ENCODE results near the gene RIN1.

GRCh38 chr11:66314186-66314501 is 22.1 kb downstream of the RIN1 start:
- no peak for TF ChIP-seq CTCF (IDR thresholded peaks at IDR 0.05; ENCODE audit: low read depth, low read length)
- no peak for TF ChIP-seq POLR2A (IDR thresholded peaks at IDR 0.05; ENCODE audit: extremely low read depth, insufficient read length)
- TF ChIP-seq MYC (IDR thresholded peaks at IDR 0.05; ENCODE audit: low read depth, low read length) = no peak
- no peak for TF ChIP-seq MAX (IDR thresholded peaks at IDR 0.05; ENCODE audit: low read depth, low read length)

All from NB4 (cell line).